Epithelial cell of esophagus (primary cell): Measurements from ENCODE around the gene CCR4.
"Not testable (repeated sequence)": the region's sequence is repeated elsewhere in the genome, so short reads cannot be mapped to it uniquely, and the experiment has no call there.

Source experiments
- DNase-seq: peaks from one replicate; pipeline ENCODE4 v3.0.0; 2010; ENCODE audit warnings: low read depth
- H3K4me3 ChIP-seq: 2 replicates; pipeline ENCODE4 v1.5.1; 2011; ENCODE audit warnings: mild to moderate bottlenecking, low read length, control low read depth
- CTCF ChIP-seq: IDR thresholded peaks from 2 replicates; pipeline ENCODE4 v1.5.1; 2011; ENCODE audit warnings: low read depth, mild to moderate bottlenecking, low read length, control low read depth, inconsistent platforms; ENCODE audit not compliant: insufficient read depth; ENCODE audit errors: missing control alignments

The CCR4 gene

DNA sequence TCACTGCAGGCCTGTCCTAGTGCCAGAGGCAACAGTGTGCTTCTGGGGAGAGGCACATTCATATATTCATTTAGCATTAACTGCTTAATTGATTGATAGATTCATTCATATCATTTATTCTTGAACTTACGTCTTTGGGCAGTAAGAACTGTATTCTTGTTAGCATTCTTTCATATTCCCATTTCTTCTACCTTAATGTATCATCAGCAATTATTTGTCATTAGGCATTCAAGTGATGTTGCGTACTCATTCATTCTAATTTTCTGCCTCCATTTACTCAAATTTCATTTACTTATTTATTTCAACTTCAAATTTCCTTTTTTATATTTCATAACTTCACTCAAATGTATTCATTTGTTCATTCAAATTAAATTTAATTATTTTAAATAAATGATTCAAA, 31.5 kb upstream of the CCR4 start:
- TF ChIP-seq CTCF, result no peak
- no peak overlapping the region for H3K4me3 ChIP-seq
- DNase-seq, result no peak

- no peak for TF ChIP-seq CTCF
- no peak for DNase-seq
- no peak overlapping the region for H3K4me3 ChIP-seq
These were observed 29.4 kb upstream of the CCR4 start for GRCh38 chr3:32922078-32922477.

DNA sequence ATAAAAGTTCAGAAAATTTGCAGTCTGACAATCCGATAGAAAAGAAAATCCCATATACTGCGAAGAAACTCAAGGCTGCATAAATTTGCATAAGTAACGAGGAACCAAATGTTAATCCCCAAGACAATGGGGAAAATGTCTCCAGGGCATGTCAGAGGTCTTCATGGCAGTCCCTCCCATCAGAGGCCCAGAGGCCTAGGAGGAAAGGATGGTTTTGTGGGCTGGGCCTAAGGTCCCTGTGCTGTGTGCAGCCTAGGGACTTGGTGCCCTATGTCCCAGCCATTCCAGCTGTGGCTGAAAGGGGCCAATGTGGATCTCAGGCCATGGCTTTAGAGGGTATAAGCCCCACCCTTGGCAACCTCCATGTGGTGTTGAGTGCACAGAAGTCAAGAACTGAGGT, 21.3 kb upstream of the CCR4 start:
- no peak for DNase-seq
- TF ChIP-seq CTCF, result no peak

DNA sequence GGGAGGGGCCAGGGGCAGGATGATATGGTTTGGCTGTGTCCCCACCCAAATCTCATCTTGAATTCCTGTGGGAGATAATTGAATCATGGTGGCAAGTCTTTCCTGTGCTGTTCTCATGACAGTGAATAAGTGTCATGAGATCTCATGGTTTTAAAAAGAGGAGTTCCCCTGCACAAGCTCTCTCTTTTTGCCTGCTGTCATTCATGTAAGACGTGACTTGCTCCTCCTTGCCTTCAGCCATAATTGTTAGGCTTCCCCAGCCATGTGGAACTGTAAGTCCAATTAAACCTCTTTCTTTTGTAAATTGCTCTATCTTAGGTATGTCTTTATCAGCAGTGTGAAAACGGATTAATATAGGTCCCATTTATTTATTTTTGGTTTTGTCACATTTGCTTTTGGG, 20.2 kb upstream of the CCR4 start:
- H3K4me3 ChIP-seq, DNase-seq: not testable (repeated sequence)

More for the DNA sequence above, 21.3 kb upstream of the CCR4 start:
- no peak overlapping the region for H3K4me3 ChIP-seq

GRCh38 chr3:32934150-32934742, 17.2 kb upstream of the CCR4 start:
- DNase-seq, result peak; percentile 32
- TF ChIP-seq CTCF, result peak; percentile 81
- H3K4me3 ChIP-seq, result no peak overlapping the region

DNA sequence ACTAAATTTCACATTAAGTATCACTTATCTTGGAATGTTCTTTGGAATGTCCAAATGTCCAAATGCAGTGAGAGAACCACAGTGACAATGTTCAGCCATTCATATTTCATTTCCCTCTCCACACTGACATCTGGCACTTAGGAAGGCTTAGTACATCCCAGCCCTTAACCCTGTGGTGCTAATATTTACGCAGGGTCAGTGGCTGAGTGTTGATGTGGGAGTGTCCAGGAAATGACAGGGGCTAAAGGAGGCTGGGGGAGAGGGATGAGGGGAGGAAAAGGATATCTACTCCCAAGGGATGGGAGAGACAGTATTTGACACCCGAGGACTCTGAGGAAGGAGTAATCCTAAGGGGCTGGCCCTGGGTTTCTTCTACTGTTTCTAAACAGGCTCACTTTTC, 14.1 kb upstream of the CCR4 start:
- DNase-seq, result no peak
- H3K4me3 ChIP-seq, result no peak overlapping the region
- no peak for TF ChIP-seq CTCF

GRCh38 chr3:32939531-32940284, 11.7 kb upstream of the CCR4 start:
- DNase-seq, H3K4me3 ChIP-seq: not testable (repeated sequence)

DNA sequence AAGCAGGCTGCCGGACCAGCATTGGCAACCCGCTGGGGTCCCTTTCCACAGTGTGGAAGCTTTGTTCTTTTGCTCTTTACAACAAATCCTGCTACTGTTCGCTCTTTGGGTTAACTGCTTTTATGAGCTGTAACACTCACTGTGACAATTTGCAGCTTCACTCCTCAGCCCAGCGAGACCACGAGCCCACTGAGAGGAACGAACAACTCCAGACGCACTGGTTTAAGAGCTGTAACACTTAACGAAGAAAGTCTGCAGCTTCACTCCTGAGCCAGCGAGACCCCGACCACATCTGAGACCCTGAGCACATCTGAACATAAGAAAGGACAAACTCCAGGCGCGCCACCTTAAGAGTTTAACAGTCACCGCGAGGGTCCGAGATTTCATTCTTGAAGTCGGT, 10.7 kb upstream of the CCR4 start:
- H3K4me3 ChIP-seq, result no peak overlapping the region
- no peak for DNase-seq
- no peak for TF ChIP-seq CTCF
